ENCODE data around the gene ASMTL.

Gene ASMTL

GRCh38 chrX:1400742-1401471 lies 51.8 kb downstream of the ASMTL start:
- DNase-seq: no peak

- DNase-seq: no peak
These were observed 52.7 kb downstream of the ASMTL start for GRCh38 chrX:1400049-1400448.

- no peak for DNase-seq
These were observed 54.0 kb downstream of the ASMTL start for GRCh38 chrX:1398431-1399340.

- no peak for DNase-seq
These were observed 55.1 kb downstream of the ASMTL start for GRCh38 chrX:1397441-1398270.

GRCh38 chrX:1397001-1397400 lies 55.7 kb downstream of the ASMTL start:
- DNase-seq: no peak

- DNase-seq: no peak
These were observed 57.0 kb downstream of the ASMTL start for GRCh38 chrX:1395646-1396216.

- DNase-seq: no peak
These were observed 57.8 kb downstream of the ASMTL start for GRCh38 chrX:1394731-1395501.

GRCh38 chrX:1393871-1394615 lies 58.7 kb downstream of the ASMTL start:
- no peak for DNase-seq

GRCh38 chrX:1392376-1393068 lies 60.2 kb downstream of the ASMTL start:
- no peak for DNase-seq

- no peak for DNase-seq
These were observed 60.9 kb downstream of the ASMTL start, which contains the start of gene SLC25A6 for GRCh38 chrX:1391707-1392375. SLC25A6 (minus strand) TSS chrX:1392113; CDS start chrX:1392009, 104 bp downstream.

- no peak for DNase-seq
These were observed 61.4 kb downstream of the ASMTL start for GRCh38 chrX:1391370-1391706.

- no peak for DNase-seq
These were observed 61.9 kb downstream of the ASMTL start for GRCh38 chrX:1390621-1391369.

- no peak for DNase-seq
These were observed 62.8 kb downstream of the ASMTL start for GRCh38 chrX:1389993-1390285.

GRCh38 chrX:1389181-1389992 lies 63.3 kb downstream of the ASMTL start:
- no peak for DNase-seq

- DNase-seq: no peak
These were observed 64.1 kb downstream of the ASMTL start for GRCh38 chrX:1388651-1389050.

- DNase-seq: no peak
These were observed 65.5 kb downstream of the ASMTL start for GRCh38 chrX:1387141-1387776.

GRCh38 chrX:1386338-1387127 lies 66.2 kb downstream of the ASMTL start:
- no peak for DNase-seq

Data from DMS53 (cell line).